Loucy (cell line): Measurements from ENCODE around the gene OR13C8.
"Not testable (repeated sequence)": the region's sequence is repeated elsewhere in the genome, so short reads cannot be mapped to it uniquely, and the experiment has no call there.

Experiments used
- EZH2phosphoT487 ChIP-seq: fragments of 200-600 bp; IDR thresholded peaks from 2 replicates; pipeline ENCODE4 v1.6.1; 2018; ENCODE audit warnings: antibody characterized with exemption, mild to moderate bottlenecking, moderate library complexity, borderline replicate concordance
- TF ChIP-seq, protein P1 (sequence below): fragments of 200-600 bp; sonication (generic); conservative IDR thresholded peaks from 2 replicates; pipeline ENCODE4 v1.5.1; 2014; ENCODE audit warnings: mild to moderate bottlenecking, antibody characterized with exemption, low read length

DNA sequence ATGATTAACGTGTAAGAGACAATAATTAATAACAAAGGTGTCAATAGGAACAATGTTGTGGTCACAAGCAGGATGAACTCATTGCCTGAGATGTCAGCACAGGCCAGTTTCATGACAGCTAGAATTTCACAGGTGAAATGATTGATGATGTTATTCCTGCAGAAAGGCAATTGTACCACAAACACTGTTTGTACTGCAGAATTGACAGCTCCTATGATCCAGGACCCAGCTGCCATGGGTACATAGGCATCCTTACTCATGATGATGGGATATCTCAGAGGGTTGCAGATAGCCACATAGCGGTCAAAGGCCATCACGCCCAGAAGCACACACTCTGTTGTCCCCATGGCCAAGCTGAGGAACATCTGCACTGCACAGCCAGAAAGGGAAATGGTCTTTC, 29.8 kb downstream of the OR13C8 start:
- TF ChIP-seq, protein P1, sequence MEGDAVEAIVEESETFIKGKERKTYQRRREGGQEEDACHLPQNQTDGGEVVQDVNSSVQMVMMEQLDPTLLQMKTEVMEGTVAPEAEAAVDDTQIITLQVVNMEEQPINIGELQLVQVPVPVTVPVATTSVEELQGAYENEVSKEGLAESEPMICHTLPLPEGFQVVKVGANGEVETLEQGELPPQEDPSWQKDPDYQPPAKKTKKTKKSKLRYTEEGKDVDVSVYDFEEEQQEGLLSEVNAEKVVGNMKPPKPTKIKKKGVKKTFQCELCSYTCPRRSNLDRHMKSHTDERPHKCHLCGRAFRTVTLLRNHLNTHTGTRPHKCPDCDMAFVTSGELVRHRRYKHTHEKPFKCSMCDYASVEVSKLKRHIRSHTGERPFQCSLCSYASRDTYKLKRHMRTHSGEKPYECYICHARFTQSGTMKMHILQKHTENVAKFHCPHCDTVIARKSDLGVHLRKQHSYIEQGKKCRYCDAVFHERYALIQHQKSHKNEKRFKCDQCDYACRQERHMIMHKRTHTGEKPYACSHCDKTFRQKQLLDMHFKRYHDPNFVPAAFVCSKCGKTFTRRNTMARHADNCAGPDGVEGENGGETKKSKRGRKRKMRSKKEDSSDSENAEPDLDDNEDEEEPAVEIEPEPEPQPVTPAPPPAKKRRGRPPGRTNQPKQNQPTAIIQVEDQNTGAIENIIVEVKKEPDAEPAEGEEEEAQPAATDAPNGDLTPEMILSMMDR: not testable (repeated sequence)
- TF ChIP-seq EZH2phosphoT487: not testable (repeated sequence)
